Smooth muscle cell (in vitro differentiated cells): ENCODE measurements around the gene GALNT7. TPM values are rescaled to one million over a fixed set of nuclear protein-coding genes. Genes with fewer than 3 reads are reported as not detected.
A peak's percentile ranks its signal among the peaks of the same experiment; 100 is the strongest.

ENCODE experiments used
- DNase-seq: peaks from one replicate; lab custom pipeline; 2025; ENCODE audit not compliant: unreplicated experiment; lab: John Stamatoyannopoulos, UW
- H2AFZ ChIP-seq: fragments of 200-600 bp; sonication (generic); 2 replicates; pipeline ENCODE4 v1.6.0; 2016; ENCODE audit warnings: antibody characterized with exemption, low read depth, mild to moderate bottlenecking
- H3F3A ChIP-seq: fragments of 200-600 bp; sonication (generic); 2 replicates; pipeline ENCODE4 v1.6.0; 2017; ENCODE audit warnings: antibody characterized with exemption, low read depth
- H3K27ac ChIP-seq: fragments of 200-600 bp; sonication (generic); 2 replicates; pipeline ENCODE4 v1.5.1; 2016; ENCODE audit warnings: low read depth, mild to moderate bottlenecking
- H3K27me3 ChIP-seq: fragments of 200-600 bp; sonication (generic); 2 replicates; pipeline ENCODE4 v1.6.1; 2016; ENCODE audit warnings: low read depth, mild to moderate bottlenecking
- H3K36me3 ChIP-seq: fragments of 200-600 bp; sonication (generic); 2 replicates; pipeline ENCODE4 v1.5.1; 2016; ENCODE audit warnings: low read depth
- H3K4me1 ChIP-seq: fragments of 200-600 bp; sonication (generic); 2 replicates; pipeline ENCODE4 v1.5.1; 2016; ENCODE audit warnings: low read depth
- H3K4me2 ChIP-seq: fragments of 200-600 bp; sonication (generic); 2 replicates; pipeline ENCODE4 v1.6.0; 2016; ENCODE audit warnings: mild to moderate bottlenecking
- H3K4me3 ChIP-seq: fragments of 200-600 bp; sonication (generic); 2 replicates; pipeline ENCODE4 v1.5.1; 2016; ENCODE audit warnings: mild to moderate bottlenecking
- H3K79me2 ChIP-seq: fragments of 200-600 bp; sonication (generic); 2 replicates; pipeline ENCODE4 v1.6.0; 2016; ENCODE audit warnings: low read depth, mild to moderate bottlenecking
- H3K9ac ChIP-seq: fragments of 200-600 bp; sonication (generic); 2 replicates; pipeline ENCODE4 v1.6.0; 2016; ENCODE audit warnings: low read depth
- H3K9me3 ChIP-seq: fragments of 200-600 bp; sonication (generic); replicated peaks from 2 replicates; pipeline ENCODE4 v1.5.1; 2016; ENCODE audit warnings: low read depth
- H4K20me1 ChIP-seq: fragments of 200-600 bp; sonication (generic); 2 replicates; pipeline ENCODE4 v1.6.0; 2016; ENCODE audit warnings: low read depth
- WGBS: methylation state at CpG from one replicate; pipeline ENCODE4 v1.1.7; 2016; ENCODE audit warnings: low lambda C conversion rate; 5-methylcytosine and 5-hydroxymethylcytosine counted together
- polyA plus RNA-seq: library from polyadenylated mRNA; unstranded; fragments of >200 nt; fragmentation: Nextera tagmentation; extraction: Ambion mirVana; gene quantifications from 2 replicates; pipeline ENCODE4 v1.2.1, GENCODE V29; 2016
- total RNA-seq: library from RNA; depleted of rRNA; stranded (reverse); fragments of >200 nt; gene quantifications from 2 replicates; pipeline ENCODE4 v1.2.3, GENCODE V29; 2014
- TF ChIP-seq, protein P1 (sequence below): fragments of 200-600 bp; sonication (generic); IDR thresholded peaks from 2 replicates; pipeline ENCODE4 v1.5.1; 2017; ENCODE audit warnings: borderline replicate concordance, mild to moderate bottlenecking, antibody characterized with exemption; ENCODE audit not compliant: insufficient read depth, poor library complexity, severe bottlenecking

The GALNT7 gene
- total and polyA plus RNA-seq, 2 experiments from 2014 or later = 9.0 to 33.4 TPM

DNA sequence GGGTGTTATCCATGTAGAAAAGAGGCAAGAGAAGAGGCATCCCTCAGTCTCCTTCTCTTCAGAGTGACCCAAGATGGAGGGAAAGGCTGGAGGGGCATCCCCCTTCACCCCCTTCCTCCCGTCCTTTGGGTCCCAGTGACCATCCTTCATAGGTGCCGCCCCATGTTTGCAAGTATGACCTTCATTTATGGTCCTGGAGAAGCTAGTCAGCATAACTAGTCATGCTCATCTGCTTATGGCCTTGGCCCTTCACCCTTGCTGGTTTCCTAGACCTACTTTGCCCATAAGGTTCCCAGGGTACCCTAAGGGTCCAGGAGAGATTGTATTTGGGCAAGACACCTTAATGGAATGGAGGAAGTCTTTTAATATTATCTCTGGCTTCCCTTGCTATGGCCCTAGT is 118.9 kb downstream of the GALNT7 start:
- Histone ChIP-seq H2AFZ (no peak overlapping the region), H3K9ac (no peak overlapping the region), H3K4me3 (no peak overlapping the region), H3K36me3 (peaks cover 6% of the 10 kb centered on the region), H3F3A (no peaks in the 10 kb centered on the region), H4K20me1 (no peaks in the 10 kb centered on the region), H3K27me3 (no peaks in the 10 kb centered on the region), H3K27ac (no peak overlapping the region), H3K4me1 (peaks cover 6% of the 10 kb centered on the region), H3K9me3 (peaks cover 10% of the 10 kb centered on the region), H3K79me2 (no peaks in the 10 kb centered on the region), H3K4me2 (no peak overlapping the region)
- TF ChIP-seq, protein P1, sequence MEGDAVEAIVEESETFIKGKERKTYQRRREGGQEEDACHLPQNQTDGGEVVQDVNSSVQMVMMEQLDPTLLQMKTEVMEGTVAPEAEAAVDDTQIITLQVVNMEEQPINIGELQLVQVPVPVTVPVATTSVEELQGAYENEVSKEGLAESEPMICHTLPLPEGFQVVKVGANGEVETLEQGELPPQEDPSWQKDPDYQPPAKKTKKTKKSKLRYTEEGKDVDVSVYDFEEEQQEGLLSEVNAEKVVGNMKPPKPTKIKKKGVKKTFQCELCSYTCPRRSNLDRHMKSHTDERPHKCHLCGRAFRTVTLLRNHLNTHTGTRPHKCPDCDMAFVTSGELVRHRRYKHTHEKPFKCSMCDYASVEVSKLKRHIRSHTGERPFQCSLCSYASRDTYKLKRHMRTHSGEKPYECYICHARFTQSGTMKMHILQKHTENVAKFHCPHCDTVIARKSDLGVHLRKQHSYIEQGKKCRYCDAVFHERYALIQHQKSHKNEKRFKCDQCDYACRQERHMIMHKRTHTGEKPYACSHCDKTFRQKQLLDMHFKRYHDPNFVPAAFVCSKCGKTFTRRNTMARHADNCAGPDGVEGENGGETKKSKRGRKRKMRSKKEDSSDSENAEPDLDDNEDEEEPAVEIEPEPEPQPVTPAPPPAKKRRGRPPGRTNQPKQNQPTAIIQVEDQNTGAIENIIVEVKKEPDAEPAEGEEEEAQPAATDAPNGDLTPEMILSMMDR = no peak
- DNase-seq = no peak
- 100% methylated on average over 2 of the region's 2 CpGs for WGBS

DNA sequence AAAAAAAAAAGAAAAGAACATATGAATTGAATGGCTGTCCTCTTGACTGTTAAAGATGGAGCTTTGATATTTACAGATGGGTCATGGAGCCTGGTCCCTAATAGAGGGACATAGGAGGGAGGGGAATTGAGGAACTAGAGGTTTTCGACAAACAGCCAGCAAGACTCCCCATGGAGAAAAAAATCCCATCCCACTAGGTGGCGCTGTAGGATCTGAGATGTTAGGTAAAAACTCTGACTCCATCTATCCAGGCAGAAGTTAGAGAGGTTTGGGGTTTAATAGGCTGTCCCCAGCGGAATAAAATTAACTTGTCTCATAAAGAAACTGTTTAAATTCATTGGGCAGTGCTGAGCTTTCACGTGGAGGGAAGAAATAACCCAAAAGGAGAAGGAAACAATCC is 119.7 kb downstream of the GALNT7 start:
- whole genome bisulfite sequencing = 45% methylated on average over 4 of the region's 4 CpGs
- H3K9ac ChIP-seq = peak overlapping the region; percentile 8
- H3K27me3 ChIP-seq = no peaks in the 10 kb centered on the region
- H3K79me2 ChIP-seq = no peaks in the 10 kb centered on the region
- H3K27ac ChIP-seq = no peak overlapping the region
- TF ChIP-seq, protein P1 = peak; percentile 61
- no peak overlapping the region for H2AFZ ChIP-seq
- peak; percentile 4 for DNase-seq
- peak overlapping the region; percentile 72 for H3K4me2 ChIP-seq
- peaks cover 6% of the 10 kb centered on the region for H3K4me1 ChIP-seq
- H4K20me1 ChIP-seq = no peaks in the 10 kb centered on the region
- no peaks in the 10 kb centered on the region for H3F3A ChIP-seq
- no peak overlapping the region for H3K4me3 ChIP-seq
- H3K36me3 ChIP-seq = peaks cover 6% of the 10 kb centered on the region
- H3K9me3 ChIP-seq = peaks cover 10% of the 10 kb centered on the region

DNA sequence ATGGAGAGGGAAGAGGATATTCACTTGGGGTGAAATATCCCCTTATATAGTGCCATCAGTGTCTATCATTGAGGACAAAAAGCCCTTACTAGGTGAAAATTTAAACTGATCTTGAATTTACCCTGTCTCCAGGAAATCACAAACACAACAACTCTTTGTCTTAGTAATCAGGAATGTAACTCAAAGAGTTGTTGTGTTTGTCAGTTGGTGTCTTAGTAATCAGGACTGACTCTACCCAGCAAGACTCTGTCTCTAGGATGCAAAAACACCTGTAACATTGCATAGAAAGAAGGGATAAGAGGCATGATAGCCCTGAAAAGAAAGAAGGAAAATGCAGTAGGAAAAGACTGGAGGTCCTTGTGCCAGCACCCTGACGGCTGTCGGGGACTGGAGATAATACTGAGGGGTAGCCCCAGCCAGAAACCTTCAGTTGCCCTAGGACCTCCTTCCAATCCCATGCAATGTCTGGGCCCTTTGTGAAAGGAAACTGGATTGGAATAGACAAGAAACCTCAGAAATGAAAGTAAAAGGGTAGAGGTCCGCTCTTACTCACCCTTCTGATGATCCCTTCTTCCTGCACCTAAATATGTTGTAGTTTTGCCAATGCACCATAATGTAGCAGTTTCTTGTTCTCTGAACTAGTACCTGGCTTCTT is 120.2 kb downstream of the GALNT7 start:
- no peak for DNase-seq
- 74% methylated on average over 3 of the region's 3 CpGs for WGBS
- Histone ChIP-seq H3K4me1 (peaks cover 6% of the 10 kb centered on the region), H3K9ac (peak overlapping the region; percentile 8), H3K9me3 (peaks cover 10% of the 10 kb centered on the region), H3K27ac (no peak overlapping the region), H2AFZ (no peak overlapping the region), H4K20me1 (no peaks in the 10 kb centered on the region), H3K4me2 (peak overlapping the region; percentile 72), H3F3A (no peaks in the 10 kb centered on the region), H3K4me3 (peak overlapping the region; percentile 41), H3K36me3 (peaks cover 6% of the 10 kb centered on the region), H3K27me3 (no peaks in the 10 kb centered on the region), H3K79me2 (no peaks in the 10 kb centered on the region)
- TF ChIP-seq, protein P1 = no peak

DNA sequence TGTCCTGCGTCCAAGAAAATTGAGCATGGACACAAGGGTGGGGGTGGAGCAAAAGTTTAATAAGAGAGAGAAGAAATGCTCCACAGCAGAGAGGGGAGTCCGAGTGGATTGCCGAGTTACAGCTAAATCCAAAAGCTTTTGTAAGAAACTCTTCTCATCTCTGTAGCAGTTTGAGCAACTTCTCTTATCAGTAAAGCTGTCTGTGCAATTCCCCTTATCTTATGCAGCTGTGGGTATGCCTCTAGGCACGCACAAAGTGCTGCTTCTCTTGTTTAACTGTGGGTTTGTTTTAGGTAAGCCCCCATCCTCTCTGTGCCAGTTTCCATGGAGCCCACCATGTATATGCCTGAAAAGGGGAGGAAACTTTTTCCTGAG is 120.7 kb downstream of the GALNT7 start:
- Histone ChIP-seq H3K27me3 (no peaks in the 10 kb centered on the region), H3F3A (no peaks in the 10 kb centered on the region), H3K9ac (no peak overlapping the region), H3K4me3 (peak overlapping the region; percentile 41), H3K4me2 (peak overlapping the region; percentile 72), H4K20me1 (no peaks in the 10 kb centered on the region), H3K36me3 (peaks cover 6% of the 10 kb centered on the region), H3K27ac (no peak overlapping the region), H2AFZ (no peak overlapping the region), H3K9me3 (peaks cover 10% of the 10 kb centered on the region), H3K79me2 (no peaks in the 10 kb centered on the region), H3K4me1 (peaks cover 6% of the 10 kb centered on the region)
- no peak for DNase-seq
- 15% methylated on average over 4 of the region's 4 CpGs for WGBS
- TF ChIP-seq, protein P1 = no peak
